ENCODE results near the gene MAP2K5.

DNA sequence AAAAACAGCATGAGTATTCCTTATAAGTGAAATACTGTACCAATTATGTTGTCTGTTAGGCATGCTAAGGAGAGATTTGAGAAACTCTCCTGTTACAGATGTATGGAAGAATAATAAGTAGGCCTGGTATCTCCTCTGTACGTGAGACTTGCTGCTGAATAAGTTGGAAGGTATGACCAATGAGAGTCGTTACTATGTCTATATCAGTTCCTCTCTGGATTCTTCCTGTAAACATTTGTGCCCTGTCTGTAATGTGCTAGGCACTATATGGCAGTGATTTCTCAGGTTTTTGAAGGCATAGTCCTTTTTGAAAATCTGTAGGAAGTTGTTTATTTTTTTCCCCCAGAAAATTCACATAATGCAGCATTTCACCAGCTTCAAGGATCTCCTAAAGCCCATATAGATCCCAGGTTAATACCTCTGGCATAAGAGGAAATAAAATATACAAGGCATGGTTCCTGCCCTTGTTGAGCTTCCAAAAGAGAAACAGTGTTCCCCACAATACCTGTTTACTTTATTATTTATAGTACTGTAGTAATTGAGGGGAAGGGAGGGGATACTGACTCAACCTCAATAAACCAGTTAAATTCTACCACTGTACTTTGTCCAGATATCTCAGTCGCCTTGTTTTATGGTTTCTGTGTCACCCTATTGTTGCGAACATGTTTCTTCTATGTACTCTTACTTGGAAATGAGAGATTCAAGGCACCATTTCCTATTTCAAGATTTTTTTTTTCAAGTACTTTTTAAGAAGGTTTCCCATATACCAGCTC lies 28.6 kb downstream of the MAP2K5 start:
- TF ChIP-seq, protein P1, sequence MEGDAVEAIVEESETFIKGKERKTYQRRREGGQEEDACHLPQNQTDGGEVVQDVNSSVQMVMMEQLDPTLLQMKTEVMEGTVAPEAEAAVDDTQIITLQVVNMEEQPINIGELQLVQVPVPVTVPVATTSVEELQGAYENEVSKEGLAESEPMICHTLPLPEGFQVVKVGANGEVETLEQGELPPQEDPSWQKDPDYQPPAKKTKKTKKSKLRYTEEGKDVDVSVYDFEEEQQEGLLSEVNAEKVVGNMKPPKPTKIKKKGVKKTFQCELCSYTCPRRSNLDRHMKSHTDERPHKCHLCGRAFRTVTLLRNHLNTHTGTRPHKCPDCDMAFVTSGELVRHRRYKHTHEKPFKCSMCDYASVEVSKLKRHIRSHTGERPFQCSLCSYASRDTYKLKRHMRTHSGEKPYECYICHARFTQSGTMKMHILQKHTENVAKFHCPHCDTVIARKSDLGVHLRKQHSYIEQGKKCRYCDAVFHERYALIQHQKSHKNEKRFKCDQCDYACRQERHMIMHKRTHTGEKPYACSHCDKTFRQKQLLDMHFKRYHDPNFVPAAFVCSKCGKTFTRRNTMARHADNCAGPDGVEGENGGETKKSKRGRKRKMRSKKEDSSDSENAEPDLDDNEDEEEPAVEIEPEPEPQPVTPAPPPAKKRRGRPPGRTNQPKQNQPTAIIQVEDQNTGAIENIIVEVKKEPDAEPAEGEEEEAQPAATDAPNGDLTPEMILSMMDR (IDR thresholded peaks at IDR 0.05; ENCODE audit: low read depth, low read length), result no peak
- TF ChIP-seq, protein P2, sequence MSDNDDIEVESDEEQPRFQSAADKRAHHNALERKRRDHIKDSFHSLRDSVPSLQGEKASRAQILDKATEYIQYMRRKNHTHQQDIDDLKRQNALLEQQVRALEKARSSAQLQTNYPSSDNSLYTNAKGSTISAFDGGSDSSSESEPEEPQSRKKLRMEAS (IDR thresholded peaks at IDR 0.05; ENCODE audit: low read depth, low read length), result no peak
